HL-60 (cell line): ENCODE data around the gene ZSCAN21.
A peak's percentile ranks its signal among the peaks of the same experiment; 100 is the strongest.

ENCODE experiments used
- DNase-seq, 2 experiments: peaks; one replicate each; pipeline ENCODE4 v3.0.0-alpha.2; 2010 to 2020; ENCODE audit warnings: low read depth in 1 of 2, low spot score in 1 of 2
- H3K27ac ChIP-seq: fragments of 250-450 bp; sonication (Bioruptor Pico); replicated peaks from 2 replicates; pipeline ENCODE4 v1.5.1; 2020; ENCODE audit warnings: mild to moderate bottlenecking, moderate library complexity
- H3K27me3 ChIP-seq: fragments of 250-450 bp; sonication (Bioruptor Pico); 2 replicates; pipeline ENCODE4 v1.5.1; 2021; ENCODE audit warnings: mild to moderate bottlenecking, moderate library complexity; ENCODE audit not compliant: insufficient read depth, poor library complexity, severe bottlenecking
- H3K4me3 ChIP-seq: replicated peaks from 2 replicates; pipeline ENCODE4 v1.5.1; 2011; ENCODE audit warnings: mild to moderate bottlenecking, control low read depth, low read length; ENCODE audit not compliant: insufficient read depth
- GABPA ChIP-seq: IDR thresholded peaks from 2 replicates; pipeline ENCODE4 v1.6.1; 2012; ENCODE audit warnings: low read depth
- POLR2AphosphoS5 ChIP-seq: IDR thresholded peaks from 2 replicates; pipeline ENCODE4 v1.6.1; 2012; ENCODE audit warnings: low read depth
- SPI1 ChIP-seq: IDR thresholded peaks from 2 replicates; pipeline ENCODE4 v1.6.1; 2012; ENCODE audit warnings: low read depth, mild to moderate bottlenecking, borderline replicate concordance
- TF ChIP-seq, protein P1 (sequence below): IDR thresholded peaks from 2 replicates; pipeline ENCODE4 v1.6.1; 2012; ENCODE audit warnings: low read depth; ENCODE audit not compliant: insufficient replicate concordance
- TF ChIP-seq, protein P2 (sequence below): IDR thresholded peaks from one replicate; pipeline ENCODE4 v1.5.1; 2011; ENCODE audit warnings: low read length, control low read depth, inconsistent platforms; ENCODE audit not compliant: insufficient read depth

Gene ZSCAN21

GRCh38 chr7:100021297-100021696, 28.3 kb upstream of the ZSCAN21 start:
- no peak for DNase-seq
- no peak overlapping the region for H3K4me3 ChIP-seq
- TF ChIP-seq, protein P1, sequence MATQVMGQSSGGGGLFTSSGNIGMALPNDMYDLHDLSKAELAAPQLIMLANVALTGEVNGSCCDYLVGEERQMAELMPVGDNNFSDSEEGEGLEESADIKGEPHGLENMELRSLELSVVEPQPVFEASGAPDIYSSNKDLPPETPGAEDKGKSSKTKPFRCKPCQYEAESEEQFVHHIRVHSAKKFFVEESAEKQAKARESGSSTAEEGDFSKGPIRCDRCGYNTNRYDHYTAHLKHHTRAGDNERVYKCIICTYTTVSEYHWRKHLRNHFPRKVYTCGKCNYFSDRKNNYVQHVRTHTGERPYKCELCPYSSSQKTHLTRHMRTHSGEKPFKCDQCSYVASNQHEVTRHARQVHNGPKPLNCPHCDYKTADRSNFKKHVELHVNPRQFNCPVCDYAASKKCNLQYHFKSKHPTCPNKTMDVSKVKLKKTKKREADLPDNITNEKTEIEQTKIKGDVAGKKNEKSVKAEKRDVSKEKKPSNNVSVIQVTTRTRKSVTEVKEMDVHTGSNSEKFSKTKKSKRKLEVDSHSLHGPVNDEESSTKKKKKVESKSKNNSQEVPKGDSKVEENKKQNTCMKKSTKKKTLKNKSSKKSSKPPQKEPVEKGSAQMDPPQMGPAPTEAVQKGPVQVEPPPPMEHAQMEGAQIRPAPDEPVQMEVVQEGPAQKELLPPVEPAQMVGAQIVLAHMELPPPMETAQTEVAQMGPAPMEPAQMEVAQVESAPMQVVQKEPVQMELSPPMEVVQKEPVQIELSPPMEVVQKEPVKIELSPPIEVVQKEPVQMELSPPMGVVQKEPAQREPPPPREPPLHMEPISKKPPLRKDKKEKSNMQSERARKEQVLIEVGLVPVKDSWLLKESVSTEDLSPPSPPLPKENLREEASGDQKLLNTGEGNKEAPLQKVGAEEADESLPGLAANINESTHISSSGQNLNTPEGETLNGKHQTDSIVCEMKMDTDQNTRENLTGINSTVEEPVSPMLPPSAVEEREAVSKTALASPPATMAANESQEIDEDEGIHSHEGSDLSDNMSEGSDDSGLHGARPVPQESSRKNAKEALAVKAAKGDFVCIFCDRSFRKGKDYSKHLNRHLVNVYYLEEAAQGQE: no peak
- TF ChIP-seq GABPA (no peak), SPI1 (no peak), POLR2AphosphoS5 (no peak)
- TF ChIP-seq, protein P2, sequence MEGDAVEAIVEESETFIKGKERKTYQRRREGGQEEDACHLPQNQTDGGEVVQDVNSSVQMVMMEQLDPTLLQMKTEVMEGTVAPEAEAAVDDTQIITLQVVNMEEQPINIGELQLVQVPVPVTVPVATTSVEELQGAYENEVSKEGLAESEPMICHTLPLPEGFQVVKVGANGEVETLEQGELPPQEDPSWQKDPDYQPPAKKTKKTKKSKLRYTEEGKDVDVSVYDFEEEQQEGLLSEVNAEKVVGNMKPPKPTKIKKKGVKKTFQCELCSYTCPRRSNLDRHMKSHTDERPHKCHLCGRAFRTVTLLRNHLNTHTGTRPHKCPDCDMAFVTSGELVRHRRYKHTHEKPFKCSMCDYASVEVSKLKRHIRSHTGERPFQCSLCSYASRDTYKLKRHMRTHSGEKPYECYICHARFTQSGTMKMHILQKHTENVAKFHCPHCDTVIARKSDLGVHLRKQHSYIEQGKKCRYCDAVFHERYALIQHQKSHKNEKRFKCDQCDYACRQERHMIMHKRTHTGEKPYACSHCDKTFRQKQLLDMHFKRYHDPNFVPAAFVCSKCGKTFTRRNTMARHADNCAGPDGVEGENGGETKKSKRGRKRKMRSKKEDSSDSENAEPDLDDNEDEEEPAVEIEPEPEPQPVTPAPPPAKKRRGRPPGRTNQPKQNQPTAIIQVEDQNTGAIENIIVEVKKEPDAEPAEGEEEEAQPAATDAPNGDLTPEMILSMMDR: no peak
- H3K27me3 ChIP-seq: no peaks in the 10 kb centered on the region
- H3K27ac ChIP-seq: peak overlapping the region; percentile 54

GRCh38 chr7:100022621-100023020, 27.0 kb upstream of the ZSCAN21 start:
- TF ChIP-seq, protein P1: no peak
- DNase-seq: no peak
- Histone ChIP-seq H3K27me3 (no peaks in the 10 kb centered on the region), H3K4me3 (no peak overlapping the region), H3K27ac (no peak overlapping the region)

DNA sequence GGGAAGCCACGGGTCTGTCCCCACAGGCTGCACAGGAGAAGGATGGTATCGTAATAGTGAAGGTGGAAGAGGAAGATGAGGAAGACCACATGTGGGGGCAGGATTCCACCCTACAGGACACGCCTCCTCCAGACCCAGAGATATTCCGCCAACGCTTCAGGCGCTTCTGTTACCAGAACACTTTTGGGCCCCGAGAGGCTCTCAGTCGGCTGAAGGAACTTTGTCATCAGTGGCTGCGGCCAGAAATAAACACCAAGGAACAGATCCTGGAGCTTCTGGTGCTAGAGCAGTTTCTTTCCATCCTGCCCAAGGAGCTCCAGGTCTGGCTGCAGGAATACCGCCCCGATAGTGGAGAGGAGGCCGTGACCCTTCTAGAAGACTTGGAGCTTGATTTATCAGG, 26.0 kb upstream of the ZSCAN21 start:
- TF ChIP-seq POLR2AphosphoS5: no peak
- Histone ChIP-seq H3K27me3 (no peaks in the 10 kb centered on the region), H3K4me3 (no peak overlapping the region), H3K27ac (no peak overlapping the region)
- DNase-seq: no peak

- H3K27me3 ChIP-seq: no peaks in the 10 kb centered on the region
- H3K4me3 ChIP-seq: no peak overlapping the region
- H3K27ac ChIP-seq: no peak overlapping the region
- no peak for DNase-seq
- TF ChIP-seq GABPA (no peak), POLR2AphosphoS5 (no peak), SPI1 (no peak)
- TF ChIP-seq, protein P1: no peak
- TF ChIP-seq, protein P2: no peak
These were observed 25.5 kb upstream of the ZSCAN21 start for GRCh38 chr7:100024020-100024619.
